GM12878 (cell line): Measurements from ENCODE around the gene C15orf61. TPM values are rescaled to one million over a fixed set of nuclear protein-coding genes. Genes with fewer than 3 reads are reported as not detected.
A peak's percentile ranks its signal among the peaks of the same experiment; 100 is the strongest.

ENCODE experiments used
- ATAC-seq: fragments of 200-7000 bp; cut with Tn5 transposase; 3 replicates; pipeline ENCODE4 v1.9.1; 2020; ENCODE audit warnings: mild to moderate bottlenecking, moderate library complexity
- BruUV-seq: library from RNA; stranded (reverse); fragments of 400-500 nt; replicated peaks from 2 replicates; lab custom pipeline; 2021; lab: Mats Ljungman, UMichigan
- CTCF ChIA-PET: fragments of 300-600 bp; sonication (Branson Sonifier 250); formaldehyde crosslinking; extraction: SDS; loops from one replicate; lab custom pipeline; 2021; ENCODE audit warnings: inconsistent platforms; lab: Yijun Ruan, JAX
- POLR2A ChIA-PET: fragments of 350-600 bp; formaldehyde crosslinking; extraction: SDS; loops from one replicate; lab custom pipeline; 2021; ENCODE audit warnings: inconsistent platforms; lab: Charles Lee
- RAD21 ChIA-PET: fragments of 300-600 bp; sonication (Branson Sonifier 250); formaldehyde crosslinking; loops from one replicate; lab custom pipeline; 2023; ENCODE audit warnings: antibody characterized with exemption; ENCODE audit not compliant: unreplicated experiment; lab: Charles Lee
- SMC1A ChIA-PET: fragments of 300-600 bp; sonication (Branson Sonifier 250); formaldehyde crosslinking; loops from one replicate; lab custom pipeline; 2023; ENCODE audit not compliant: unreplicated experiment, uncharacterized antibody; lab: Charles Lee
- DNase-seq: peaks from one replicate; pipeline ENCODE4 v3.0.0-alpha.2; 2011; ENCODE audit warnings: low read depth, low spot score
- FAIRE-seq: peaks from 3 replicates; lab custom pipeline; 2011; peaks lifted over from hg19 to GRCh38; lab: Jason Lieb, UNC
- H2AFZ ChIP-seq: 2 replicates; pipeline ENCODE4 v1.6.0; 2011; ENCODE audit warnings: low read depth, low read length, control low read depth; ENCODE audit not compliant: control insufficient read depth
- H3K27ac ChIP-seq: 2 replicates; pipeline ENCODE4 v1.5.1; 2011; ENCODE audit warnings: control low read depth; ENCODE audit not compliant: control insufficient read depth, insufficient read depth
- H3K27me3 ChIP-seq, 2 experiments: replicated peaks in 1 of 2; 2 replicates each; pipeline versions ENCODE4 v1.6.0 to v1.6.1; 2011; ENCODE audit warnings: low read length in 1 of 2; ENCODE audit not compliant: control insufficient read depth in 2 of 2, insufficient read depth in 2 of 2
- H3K36me3 ChIP-seq, 2 experiments: 2 replicates each; pipeline ENCODE4 v1.5.1; 2011; ENCODE audit warnings: low read length in 1 of 2; ENCODE audit not compliant: control insufficient read depth in 2 of 2, insufficient read depth in 2 of 2
- H3K4me1 ChIP-seq: 2 replicates; pipeline ENCODE4 v1.6.1; 2011; ENCODE audit warnings: mild to moderate bottlenecking, low read length, moderate library complexity, mixed read lengths; ENCODE audit not compliant: control insufficient read depth, insufficient read depth
- H3K4me2 ChIP-seq: 2 replicates; pipeline ENCODE4 v1.6.0; 2011; ENCODE audit warnings: control low read depth; ENCODE audit not compliant: control insufficient read depth, insufficient read depth
- H3K4me3 ChIP-seq: fragments of 200-600 bp; sonication (generic); 2 replicates; pipeline ENCODE4 v1.5.1; 2016
- H3K79me2 ChIP-seq: 2 replicates; pipeline ENCODE4 v1.6.0; 2011; ENCODE audit warnings: low read length; ENCODE audit not compliant: control insufficient read depth, insufficient read depth
- H3K9ac ChIP-seq: 2 replicates; pipeline ENCODE4 v1.8.0; 2011; ENCODE audit warnings: low read length, control low read depth, mixed read lengths; ENCODE audit not compliant: control insufficient read depth, insufficient read depth
- H3K9me3 ChIP-seq: replicated peaks from 3 replicates; pipeline ENCODE4 v1.5.1; 2011; ENCODE audit warnings: mild to moderate bottlenecking, low read length; ENCODE audit not compliant: control insufficient read depth, insufficient read depth
- H4K20me1 ChIP-seq: 2 replicates; pipeline ENCODE4 v1.6.0; 2011; ENCODE audit not compliant: control insufficient read depth, insufficient read depth
- HDGF ChIP-seq: fragments of 450-650 bp; IDR thresholded peaks from 2 replicates; pipeline ENCODE4 v1.6.1; 2016; ENCODE audit warnings: antibody characterized with exemption
- JUNB ChIP-seq: IDR thresholded peaks from 2 replicates; pipeline ENCODE4 v1.6.1; 2016; ENCODE audit warnings: antibody characterized with exemption, mild to moderate bottlenecking
- NBN ChIP-seq: fragments of 450-650 bp; IDR thresholded peaks from 2 replicates; pipeline ENCODE4 v1.6.1; 2016
- NRF1 ChIP-seq: conservative IDR thresholded peaks from 2 replicates; pipeline ENCODE4 v1.6.1; 2011; ENCODE audit warnings: mild to moderate bottlenecking, low read depth, low read length, improper control_type of control experiment
- WGBS: methylation state at CpG from one replicate; pipeline ENCODE4 v1.1.6; 2016; ENCODE audit warnings: low lambda C conversion rate; ENCODE audit not compliant: insufficient replicate concordance, insufficient coverage; ENCODE audit errors: missing lambda C conversion rate; 5-methylcytosine and 5-hydroxymethylcytosine counted together
- in situ Hi-C: fragments of 300-500 bp; cut with MboI; formaldehyde crosslinking; loops from 9 replicates; pipeline ENCODE4 v1.14.3; 2018; ENCODE audit warnings: mixed read lengths
- intact Hi-C: fragments of 100-400 bp; cut with micrococcal nuclease; formaldehyde crosslinking; loops from one replicate; pipeline ENCODE4 v1.14.2; 2022; ENCODE audit not compliant: unreplicated experiment
- polyA plus RNA-seq, 11 experiments: library from polyadenylated mRNA; depleted of rRNA in 4 of 11; unstranded in 6 of 11; stranded (reverse) in 5 of 11; fragments of >200 nt; fragmentation: Nextera tagmentation in 4 of 11; fragmentation: Illumina TruSeq in 1 of 11; extraction: Ambion mirVana in 4 of 11; extraction: Trizol in 1 of 11; gene quantifications; 1 replicate in 1 of 11; 2 replicates in 10 of 11; pipeline versions ENCODE4 v1.2.1 to v1.2.3, GENCODE V29; 2011 to 2016; ENCODE audit warnings: inconsistent platforms in 2 of 11, missing spikeins in 2 of 11, low read depth in 1 of 11
- total RNA-seq, 4 experiments: library from RNA; depleted of rRNA in 3 of 4; stranded (reverse); fragments of >200 nt in 3 of 4; fragmentation: Illumina TruSeq in 1 of 4; extraction: Trizol in 1 of 4; gene quantifications; 2 replicates each; pipeline versions ENCODE4 v1.2.1 to v1.2.3, GENCODE V29; 2013 to 2021

Gene C15orf61
- total and polyA plus RNA-seq, 10 of the 15 experiments (the other 5 are each of a cell fraction or from before 2014, with no cell fraction given), result 1.4 to 8.7 (median 4.3) TPM

DNA sequence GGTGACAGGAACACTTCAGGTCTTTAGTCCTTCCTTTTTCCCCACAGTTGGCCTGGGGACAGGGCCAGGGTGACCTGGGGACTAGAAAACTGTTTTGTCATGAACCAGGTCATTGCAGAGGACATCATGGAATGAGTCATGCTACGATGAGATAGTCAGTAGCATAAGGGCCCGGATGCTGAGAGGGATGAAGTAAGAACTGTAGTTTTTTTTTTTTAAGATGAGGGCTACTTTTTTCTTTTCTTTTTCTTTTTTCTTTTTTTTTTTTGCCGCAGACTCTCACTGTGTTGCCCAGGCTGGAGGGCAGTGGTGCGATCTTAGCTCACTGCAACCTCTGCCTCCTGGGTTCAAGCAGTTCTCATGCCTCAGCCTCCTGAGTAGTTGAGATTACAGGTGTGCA, 29.6 kb downstream of the C15orf61 start:
- CTCF ChIA-PET, result interaction anchor here (1.2 to 1.5 kb wide), 3 partner anchors 14 to 28 kb away, joined by 5 to 6 read pairs (median 5); no protein-coding TSS in a partner anchor
- SMC1A ChIA-PET, result interaction anchor here (0.8 to 3.9 kb wide), 4 partner anchors 10 to 44 kb away, joined by 3 to 19 read pairs (median 10); no protein-coding TSS in a partner anchor
- peak; percentile 17; the same call in 1 of the 2 replicates for TF ChIP-seq JUNB
- no peak for TF ChIP-seq HDGF
- no peak overlapping the region for H3K9ac ChIP-seq
- H3K79me2 ChIP-seq, result no peaks in the 10 kb centered on the region; the same call in 1 of the 2 replicates
- peak; percentile 62 for ATAC-seq
- peaks cover 3% of the 10 kb centered on the region in 2 experiments; a peak in 1 of 4 replicates for H3K36me3 ChIP-seq
- H4K20me1 ChIP-seq, result no peaks in the 10 kb centered on the region
- H2AFZ ChIP-seq, result no peak overlapping the region
- WGBS, result 75% methylated on average over 3 of the region's 4 CpGs
- POLR2A ChIA-PET, result interaction anchor here (1.5 kb wide), 1 partner anchor 11 kb away, joined by 7 read pairs; no protein-coding TSS in a partner anchor
- no peak for FAIRE-seq
- intact Hi-C loops (no loop called here), in situ Hi-C loops (no loop called here)
- no peak overlapping the region for H3K27ac ChIP-seq
- H3K9me3 ChIP-seq, result no peaks in the 10 kb centered on the region
- RAD21 ChIA-PET, result interaction anchor here (1.1 to 1.3 kb wide), 2 partner anchors 30 to 92 kb away, joined by 3 read pairs; partner anchors contain the start of gene C15orf61
- BruUV-seq, result no TSS peak
- H3K4me1 ChIP-seq, result peaks cover 5% of the 10 kb centered on the region
- DNase-seq, result no peak
- H3K4me3 ChIP-seq, result no peak overlapping the region
- no peak overlapping the region for H3K4me2 ChIP-seq
- H3K27me3 ChIP-seq, result no peaks in the 10 kb centered on the region

GRCh38 chr15:67551207-67551743, 30.3 kb downstream of the C15orf61 start:
- H4K20me1 ChIP-seq, result no peaks in the 10 kb centered on the region
- BruUV-seq, result no TSS peak
- POLR2A ChIA-PET, result interaction anchor here (1.0 kb wide), 1 partner anchor 15 kb away, joined by 4 read pairs; no protein-coding TSS in a partner anchor
- peaks cover 3% of the 10 kb centered on the region in 2 experiments; a peak in 1 of 4 replicates for H3K36me3 ChIP-seq
- CTCF ChIA-PET, result no interaction called here
- ATAC-seq, result no peak
- no peak overlapping the region for H2AFZ ChIP-seq
- SMC1A ChIA-PET, result interaction anchor here (1.5 to 3.3 kb wide), 2 partner anchors 9 to 48 kb away, joined by 4 to 18 read pairs; no protein-coding TSS in a partner anchor
- no peaks in the 10 kb centered on the region for H3K27me3 ChIP-seq
- no peaks in the 10 kb centered on the region for H3K9me3 ChIP-seq
- no peak overlapping the region for H3K27ac ChIP-seq
- in situ Hi-C loops, result no loop called here
- H3K4me3 ChIP-seq, result no peak overlapping the region
- RAD21 ChIA-PET, result interaction anchor here (1.1 kb wide), 1 partner anchor 93 kb away, joined by 3 read pairs; no protein-coding TSS in a partner anchor
- TF ChIP-seq NRF1 (no peak), NBN (no peak)
- TF ChIP-seq, all 136 proteins: peak for 0
- 96% methylated on average over 1 of the region's 1 CpG for WGBS
- Histone ChIP-seq H3K4me1 (peaks cover 5% of the 10 kb centered on the region), H3K9ac (no peak overlapping the region), H3K4me2 (no peak overlapping the region), H3K79me2 (no peaks in the 10 kb centered on the region; the same call in 1 of the 2 replicates)
- FAIRE-seq (no peak), DNase-seq (no peak)
- intact Hi-C loops, result no loop called here
